ENCODE data around the gene IMP3. TPM values are rescaled to one million over a fixed set of nuclear protein-coding genes. Genes with fewer than 3 reads are reported as not detected.

IMP3 gene
- polyA plus RNA-seq, 12 donors = 28.1 to 36.4 (median 30.2) TPM; not detected in 1

GRCh38 chr15:75654201-75654907 is 14.3 kb upstream of the IMP3 start:
- no peak for DNase-seq

- DNase-seq = no peak
These were observed 13.4 kb upstream of the IMP3 start for GRCh38 chr15:75653347-75653913.

- DNase-seq = no peak
These were observed 12.0 kb upstream of the IMP3 start for GRCh38 chr15:75651810-75652543.

GRCh38 chr15:75650908-75651809 is 11.1 kb upstream of the IMP3 start:
- no peak for DNase-seq

GRCh38 chr15:75649848-75650247 is 9.8 kb upstream of the IMP3 start:
- no peak for DNase-seq

- DNase-seq = no peak
These were observed 9.2 kb upstream of the IMP3 start for GRCh38 chr15:75649045-75649761.

- no peak for DNase-seq
These were observed 8.4 kb upstream of the IMP3 start for GRCh38 chr15:75648156-75649000.

- peak; percentile 88 for DNase-seq
These were observed 7.5 kb upstream of the IMP3 start, which contains the start of gene SNX33 for GRCh38 chr15:75647370-75648155. Gene SNX33, plus strand, starts transcription at chr15:75647912. Its CDS starts 1,191 bp downstream, at chr15:75649103.

- no peak for DNase-seq
These were observed 6.9 kb upstream of the IMP3 start for GRCh38 chr15:75646944-75647364.

- DNase-seq = no peak
These were observed 6.3 kb upstream of the IMP3 start for GRCh38 chr15:75646112-75646943.

GRCh38 chr15:75644376-75644775 is 4.4 kb upstream of the IMP3 start:
- DNase-seq = no peak

- DNase-seq = no peak
These were observed 1.6 kb upstream of the IMP3 start for GRCh38 chr15:75641603-75642002.

- DNase-seq = no peak
These were observed 1.1 kb upstream of the IMP3 start for GRCh38 chr15:75641179-75641503.

GRCh38 chr15:75640483-75641178 is 607 bp upstream of the IMP3 start:
- no peak for DNase-seq

GRCh38 chr15:75639191-75639708 is 774 bp downstream of the IMP3 start:
- no peak for DNase-seq

- DNase-seq = no peak
These were observed 2.6 kb downstream of the IMP3 start for GRCh38 chr15:75637245-75638009.

GRCh38 chr15:75636026-75636425 is 4.0 kb downstream of the IMP3 start:
- DNase-seq = no peak
